Heart left ventricle (tissue), 16 donors: Measurements from ENCODE around the gene AVPR2. TPM values are rescaled to one million over a fixed set of nuclear protein-coding genes. Genes with fewer than 3 reads are reported as not detected.

Experiments
- ATAC-seq, 4 donors: fragments of 200-7000 bp; cut with Tn5 transposase; one replicate each; pipeline ENCODE4 v1.9.1; 2020 to 2022; ENCODE audit warnings: moderate library complexity in 4 of 4, mild to moderate bottlenecking in 3 of 4, moderate number of reproducible peaks in 1 of 4
- DNase-seq, 5 donors: peaks; one replicate each; pipeline ENCODE4 v3.0.0-alpha.2; 2020
- H3K27ac ChIP-seq, 12 donors: fragments of 200-600 bp; sonication (generic) in 4 of 12; one replicate each; pipeline versions ENCODE4 v1.5.0 to v1.8.0; 2016 to 2022; ENCODE audit warnings: mild to moderate bottlenecking in 2 of 12
- H3K27me3 ChIP-seq, 9 donors: fragments of 200-600 bp; sonication (generic) in 2 of 9; one replicate each; pipeline versions ENCODE4 v1.5.1 to v1.8.0; 2016 to 2022; ENCODE audit warnings: mild to moderate bottlenecking in 3 of 9
- H3K36me3 ChIP-seq, 9 donors: fragments of 200-600 bp; sonication (generic) in 2 of 9; one replicate each; pipeline versions ENCODE4 v1.5.0 to v1.8.0; 2018 to 2022; ENCODE audit warnings: mild to moderate bottlenecking in 2 of 9
- H3K4me1 ChIP-seq, 12 donors: fragments of 200-600 bp; sonication (generic) in 4 of 12; one replicate each; pipeline versions ENCODE4 v1.5.0 to v1.8.0; 2016 to 2022; ENCODE audit warnings: mild to moderate bottlenecking in 3 of 12
- H3K4me3 ChIP-seq, 12 donors: fragments of 200-600 bp; sonication (generic) in 4 of 12; one replicate each; pipeline versions ENCODE4 v1.5.0 to v1.8.0; 2017 to 2022; ENCODE audit warnings: mild to moderate bottlenecking in 9 of 12, moderate library complexity in 4 of 12
- H3K9me3 ChIP-seq, 12 donors: fragments of 200-600 bp; sonication (generic) in 4 of 12; one replicate each; pipeline versions ENCODE4 v1.5.0 to v1.8.0; 2016 to 2022; ENCODE audit warnings: mild to moderate bottlenecking in 1 of 12
- POLR2A ChIP-seq, 2 donors: fragments of 450-650 bp; IDR thresholded peaks; one replicate each; pipeline ENCODE4 v1.6.1; 2017; ENCODE audit warnings: antibody characterized with exemption in 2 of 2, mild to moderate bottlenecking in 2 of 2, moderate library complexity in 2 of 2
- WGBS, 4 donors: extraction: QIAGEN DNeasy Blood & Tissue Kit in 2 of 4; methylation state at CpG; one replicate each; pipeline versions ENCODE4 v1.1.5 to v1.1.7; 2013 to 2018; 5-methylcytosine and 5-hydroxymethylcytosine counted together
- intact Hi-C, 10 donors: fragments of 100-400 bp; cut with DNase I; formaldehyde crosslinking; loops; one replicate each; pipeline versions ENCODE4 v1.11.1 to v1.14.2; 2022
- polyA plus RNA-seq, 2 donors: library from polyadenylated mRNA; stranded (reverse); fragments of 200-250 nt; gene quantifications; one replicate each; pipeline ENCODE4 v1.2.3, GENCODE V29; 2013
- total RNA-seq, 9 donors: library from RNA; depleted of rRNA in 2 of 9; stranded (reverse); fragments of >200 nt in 2 of 9; fragmentation: NEBNext Ultra II Directional in 3 of 9; extraction: Animal tissue kit (Norgen Biotek cat#: 25700) in 3 of 9; gene quantifications; one replicate each; pipeline versions ENCODE4 v1.1.0 to v1.2.4, GENCODE V29; 2016 to 2023
- TF ChIP-seq, protein P1 (sequence below), 12 donors: fragments of 200-600 bp; sonication (generic) in 4 of 12; IDR thresholded peaks; one replicate each; pipeline versions ENCODE4 v1.5.0 to v1.8.0; 2018 to 2022; ENCODE audit warnings: antibody characterized with exemption in 12 of 12, mild to moderate bottlenecking in 5 of 12
- donor health status: ischemic (EF 13 %, LVEDD 7.1; RV severe dilation, severe dysfunction).
- donor health status: healthy with polysubstance abuse.
- donor health status: DM: no; HTN: yes; CAD: no.
- donor health status: DM: no; HTN: no; CAD: no.
- donor health status: ischemic (EF 25% LVEDD 6.9; RV normal size, moderate dysfunction).
- donor health status: ischemic (EF 25% LVEDD 5.7; RV mildly dilated, moderate dysfunction).
- donor health status: healthy.
- donor health status: DM: yes; HTN: yes; CAD: no.
- donor health status: ischemic (EF 35%, LVEDD 5.7; RV mildly dilated, moderate dysfunction).
- donor health status: nonischemic (EF 11% LVEDD 7.7; RV severe dilation, severe dysfunction).
- donor health status: DM: yes; HTN: yes; CAD: no.
- donor health status: PGD.
- donor health status: ischemic (EF 29% LVEDD 5.4; RV normal size, mild dysfunction).
- donor health status: nonischemic (EF 23%, LVEDD 6.1; RV moderate dilation, normal function).

AVPR2 gene
- total and polyA plus RNA-seq, 11 donors = 2.2 to 10.5 (median 3.1) TPM

- peaks cover 0 to 46% (median 0%) of the 10 kb centered on the region in 9 donors for H3K27me3 ChIP-seq
- H3K9me3 ChIP-seq = no peaks in the 10 kb centered on the region
- 64 to 77% (median 71%) methylated on average over 26 to 29 of the region's 29 CpGs for WGBS, 4 donors
- no peak for TF ChIP-seq POLR2A (IDR thresholded peaks at IDR 0.05)
- TF ChIP-seq, protein P1, sequence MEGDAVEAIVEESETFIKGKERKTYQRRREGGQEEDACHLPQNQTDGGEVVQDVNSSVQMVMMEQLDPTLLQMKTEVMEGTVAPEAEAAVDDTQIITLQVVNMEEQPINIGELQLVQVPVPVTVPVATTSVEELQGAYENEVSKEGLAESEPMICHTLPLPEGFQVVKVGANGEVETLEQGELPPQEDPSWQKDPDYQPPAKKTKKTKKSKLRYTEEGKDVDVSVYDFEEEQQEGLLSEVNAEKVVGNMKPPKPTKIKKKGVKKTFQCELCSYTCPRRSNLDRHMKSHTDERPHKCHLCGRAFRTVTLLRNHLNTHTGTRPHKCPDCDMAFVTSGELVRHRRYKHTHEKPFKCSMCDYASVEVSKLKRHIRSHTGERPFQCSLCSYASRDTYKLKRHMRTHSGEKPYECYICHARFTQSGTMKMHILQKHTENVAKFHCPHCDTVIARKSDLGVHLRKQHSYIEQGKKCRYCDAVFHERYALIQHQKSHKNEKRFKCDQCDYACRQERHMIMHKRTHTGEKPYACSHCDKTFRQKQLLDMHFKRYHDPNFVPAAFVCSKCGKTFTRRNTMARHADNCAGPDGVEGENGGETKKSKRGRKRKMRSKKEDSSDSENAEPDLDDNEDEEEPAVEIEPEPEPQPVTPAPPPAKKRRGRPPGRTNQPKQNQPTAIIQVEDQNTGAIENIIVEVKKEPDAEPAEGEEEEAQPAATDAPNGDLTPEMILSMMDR (IDR thresholded peaks at IDR 0.05) = no peak
- no peaks in the 10 kb centered on the region for H3K36me3 ChIP-seq
- no peak for DNase-seq
- intact Hi-C loops = no loop called here
- no peaks in the 10 kb centered on the region for H3K4me1 ChIP-seq
- no peak overlapping the region for H3K27ac ChIP-seq
- H3K4me3 ChIP-seq = no peak overlapping the region
- no peak for ATAC-seq
Measured at GRCh38 chrX:153871946-153872878, 32.3 kb upstream of the AVPR2 start.

DNA sequence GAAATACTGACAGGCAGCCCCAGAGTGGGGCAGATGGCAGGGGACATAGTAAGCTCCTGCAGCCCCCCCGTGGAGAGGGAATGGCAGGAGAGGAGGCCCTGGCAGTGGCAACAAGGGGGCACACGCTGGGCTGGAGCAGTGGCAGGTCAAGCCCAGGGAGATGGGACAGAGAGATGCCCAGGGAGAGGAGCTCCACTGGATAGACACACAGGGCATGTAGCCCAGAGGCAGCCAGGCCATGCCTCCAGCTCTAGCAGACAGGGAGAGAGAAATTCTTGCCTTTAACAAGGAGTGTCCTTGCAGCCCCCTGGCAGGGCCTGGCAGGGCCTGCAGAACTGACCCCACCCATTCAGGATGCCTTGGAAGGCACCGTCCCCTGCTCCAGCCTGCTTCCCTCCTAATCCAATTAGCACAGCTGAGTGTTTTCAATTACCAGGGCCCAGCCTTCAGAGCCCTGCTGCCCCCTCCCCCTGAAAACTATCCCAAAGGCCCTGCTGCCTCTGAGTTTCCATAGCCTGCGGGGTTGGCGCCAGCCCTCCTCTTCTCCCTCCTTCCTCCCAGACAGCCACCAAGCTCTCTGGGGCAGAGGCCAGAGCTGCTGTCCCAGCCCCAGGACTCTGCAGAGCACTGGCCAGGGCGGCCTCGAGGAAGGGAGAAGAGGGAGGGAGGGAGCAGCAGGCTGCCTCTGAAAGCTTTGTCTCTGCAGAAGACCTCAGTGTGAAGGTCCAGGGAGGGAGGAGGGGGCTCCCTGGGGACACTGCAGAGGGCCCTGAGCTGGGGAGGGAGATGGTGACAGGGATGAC is 31.0 kb upstream of the AVPR2 start:
- H3K9me3 ChIP-seq = no peaks in the 10 kb centered on the region
- intact Hi-C loops = no loop called here
- DNase-seq (peak in 1 of 5 donors; percentile 9), ATAC-seq (no peak)
- TF ChIP-seq, protein P1 (IDR thresholded peaks at IDR 0.05) = no peak
- TF ChIP-seq POLR2A (IDR thresholded peaks at IDR 0.05) = no peak
- H3K4me3 ChIP-seq = no peak overlapping the region
- H3K27me3 ChIP-seq = peaks cover 0 to 58% (median 6%) of the 10 kb centered on the region in 9 donors
- no peak overlapping the region for H3K27ac ChIP-seq
- no peaks in the 10 kb centered on the region for H3K4me1 ChIP-seq
- no peaks in the 10 kb centered on the region for H3K36me3 ChIP-seq
- 17 to 41% (median 34%) methylated on average over 6 to 7 of the region's 7 CpGs for WGBS, 4 donors

DNA sequence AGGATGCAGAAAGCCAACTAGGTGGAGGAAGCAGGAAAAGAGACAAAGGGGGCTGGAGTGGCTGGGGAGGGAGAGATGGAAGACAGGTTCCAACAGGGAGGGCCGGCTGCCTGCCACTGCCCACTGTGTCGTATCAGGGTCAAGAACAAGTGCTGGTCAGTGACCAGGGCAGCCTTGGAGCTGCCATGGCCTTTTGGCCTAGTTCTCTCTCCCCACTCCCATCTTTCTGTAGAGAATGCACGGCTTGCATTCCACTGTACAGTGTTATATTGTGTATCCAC is 30.4 kb upstream of the AVPR2 start:
- intact Hi-C loops = no loop called here
- Histone ChIP-seq H3K36me3 (no peaks in the 10 kb centered on the region), H3K27ac (no peak overlapping the region), H3K4me1 (no peaks in the 10 kb centered on the region), H3K4me3 (no peak overlapping the region), H3K9me3 (no peaks in the 10 kb centered on the region), H3K27me3 (peaks cover 0 to 64% (median 6%) of the 10 kb centered on the region in 9 donors)
- 20 to 50% (median 44%) methylated on average over 3 of the region's 3 CpGs for WGBS, 4 donors
- DNase-seq = no peak
- no peak for ATAC-seq
- TF ChIP-seq, protein P1 (IDR thresholded peaks at IDR 0.05) = no peak
- no peak for TF ChIP-seq POLR2A (IDR thresholded peaks at IDR 0.05)
